ENCODE data around the gene ARSJ. TPM values are rescaled to one million over a fixed set of nuclear protein-coding genes. Genes with fewer than 3 reads are reported as not detected.
"Not testable (repeated sequence)": the region's sequence is repeated elsewhere in the genome, so short reads cannot be mapped to it uniquely, and the experiment has no call there.

Gene ARSJ
- total RNA-seq, 1 experiment from 2014 or later: 43.9 TPM

DNA sequence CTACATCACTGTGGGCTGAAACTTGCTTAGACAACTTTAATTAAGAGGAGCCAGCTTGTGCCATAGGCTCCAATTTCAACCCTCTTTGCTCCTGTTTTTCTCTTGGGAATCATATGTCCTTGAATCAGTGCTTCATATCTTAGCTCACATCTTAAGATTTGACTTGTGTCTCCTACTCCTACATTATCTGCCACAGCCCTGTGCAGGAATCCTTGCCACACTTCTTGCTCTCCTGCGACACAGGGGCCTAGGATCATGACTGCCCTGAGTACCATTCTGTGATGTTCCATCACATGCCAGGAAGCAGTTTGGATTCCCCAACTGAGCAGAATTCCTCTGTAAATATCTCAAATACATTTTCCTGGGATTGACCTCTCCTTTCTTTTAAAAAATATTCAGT lies 36.4 kb downstream of the ARSJ start:
- in situ Hi-C loops (cut with HindIII; ENCODE audit: low pct_unique_long_range_greater_than_20kb, low sequenced_read_pairs): no loop called here

DNA sequence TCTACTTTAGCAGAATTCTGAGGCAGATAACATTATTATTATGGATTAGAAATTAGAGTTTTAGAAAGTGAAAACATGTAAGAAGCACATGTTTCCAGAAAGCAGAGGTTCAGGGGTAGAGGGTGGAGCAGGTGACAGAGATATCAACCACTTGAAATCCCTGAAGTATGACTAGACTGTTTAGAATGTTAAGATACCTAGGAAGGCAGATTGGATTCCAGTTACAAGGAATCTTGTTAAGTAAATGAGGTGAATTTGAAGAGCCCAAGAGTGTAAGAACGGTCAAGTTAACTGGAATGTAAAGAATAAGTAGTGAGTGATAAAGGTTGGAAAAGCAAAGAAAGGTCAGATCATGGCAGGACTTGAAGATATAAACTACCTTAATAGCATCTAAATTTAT lies 37.6 kb downstream of the ARSJ start:
- in situ Hi-C loops (cut with HindIII; ENCODE audit: low pct_unique_long_range_greater_than_20kb, low sequenced_read_pairs) (no loop called here), intact Hi-C loops (cut with micrococcal nuclease; ENCODE audit: unreplicated experiment) (no loop called here)
- TF ChIP-seq, protein P1, sequence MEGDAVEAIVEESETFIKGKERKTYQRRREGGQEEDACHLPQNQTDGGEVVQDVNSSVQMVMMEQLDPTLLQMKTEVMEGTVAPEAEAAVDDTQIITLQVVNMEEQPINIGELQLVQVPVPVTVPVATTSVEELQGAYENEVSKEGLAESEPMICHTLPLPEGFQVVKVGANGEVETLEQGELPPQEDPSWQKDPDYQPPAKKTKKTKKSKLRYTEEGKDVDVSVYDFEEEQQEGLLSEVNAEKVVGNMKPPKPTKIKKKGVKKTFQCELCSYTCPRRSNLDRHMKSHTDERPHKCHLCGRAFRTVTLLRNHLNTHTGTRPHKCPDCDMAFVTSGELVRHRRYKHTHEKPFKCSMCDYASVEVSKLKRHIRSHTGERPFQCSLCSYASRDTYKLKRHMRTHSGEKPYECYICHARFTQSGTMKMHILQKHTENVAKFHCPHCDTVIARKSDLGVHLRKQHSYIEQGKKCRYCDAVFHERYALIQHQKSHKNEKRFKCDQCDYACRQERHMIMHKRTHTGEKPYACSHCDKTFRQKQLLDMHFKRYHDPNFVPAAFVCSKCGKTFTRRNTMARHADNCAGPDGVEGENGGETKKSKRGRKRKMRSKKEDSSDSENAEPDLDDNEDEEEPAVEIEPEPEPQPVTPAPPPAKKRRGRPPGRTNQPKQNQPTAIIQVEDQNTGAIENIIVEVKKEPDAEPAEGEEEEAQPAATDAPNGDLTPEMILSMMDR (IDR thresholded peaks at IDR 0.05): no peak
- TF ChIP-seq, protein P2, sequence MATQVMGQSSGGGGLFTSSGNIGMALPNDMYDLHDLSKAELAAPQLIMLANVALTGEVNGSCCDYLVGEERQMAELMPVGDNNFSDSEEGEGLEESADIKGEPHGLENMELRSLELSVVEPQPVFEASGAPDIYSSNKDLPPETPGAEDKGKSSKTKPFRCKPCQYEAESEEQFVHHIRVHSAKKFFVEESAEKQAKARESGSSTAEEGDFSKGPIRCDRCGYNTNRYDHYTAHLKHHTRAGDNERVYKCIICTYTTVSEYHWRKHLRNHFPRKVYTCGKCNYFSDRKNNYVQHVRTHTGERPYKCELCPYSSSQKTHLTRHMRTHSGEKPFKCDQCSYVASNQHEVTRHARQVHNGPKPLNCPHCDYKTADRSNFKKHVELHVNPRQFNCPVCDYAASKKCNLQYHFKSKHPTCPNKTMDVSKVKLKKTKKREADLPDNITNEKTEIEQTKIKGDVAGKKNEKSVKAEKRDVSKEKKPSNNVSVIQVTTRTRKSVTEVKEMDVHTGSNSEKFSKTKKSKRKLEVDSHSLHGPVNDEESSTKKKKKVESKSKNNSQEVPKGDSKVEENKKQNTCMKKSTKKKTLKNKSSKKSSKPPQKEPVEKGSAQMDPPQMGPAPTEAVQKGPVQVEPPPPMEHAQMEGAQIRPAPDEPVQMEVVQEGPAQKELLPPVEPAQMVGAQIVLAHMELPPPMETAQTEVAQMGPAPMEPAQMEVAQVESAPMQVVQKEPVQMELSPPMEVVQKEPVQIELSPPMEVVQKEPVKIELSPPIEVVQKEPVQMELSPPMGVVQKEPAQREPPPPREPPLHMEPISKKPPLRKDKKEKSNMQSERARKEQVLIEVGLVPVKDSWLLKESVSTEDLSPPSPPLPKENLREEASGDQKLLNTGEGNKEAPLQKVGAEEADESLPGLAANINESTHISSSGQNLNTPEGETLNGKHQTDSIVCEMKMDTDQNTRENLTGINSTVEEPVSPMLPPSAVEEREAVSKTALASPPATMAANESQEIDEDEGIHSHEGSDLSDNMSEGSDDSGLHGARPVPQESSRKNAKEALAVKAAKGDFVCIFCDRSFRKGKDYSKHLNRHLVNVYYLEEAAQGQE (IDR thresholded peaks at IDR 0.05; ENCODE audit: insufficient read depth in 1 of 2, low read depth in 2 of 2, low read length in 1 of 2): no peak
- TF ChIP-seq POLR2AphosphoS5 (IDR thresholded peaks at IDR 0.05; ENCODE audit: low read depth, low read length) (no peak), SIN3A (IDR thresholded peaks at IDR 0.05; ENCODE audit: borderline replicate concordance, insufficient read depth, low read depth, low read length) (no peak), TCF7L2 (IDR thresholded peaks at IDR 0.05; ENCODE audit: low read depth, low read length) (no peak)
- no peaks in the 10 kb centered on the region for H3K27me3 ChIP-seq (ENCODE audit: control insufficient read depth, insufficient read depth, low read length)
- no peak overlapping the region for H3K27ac ChIP-seq (ENCODE audit: low read length)
- peaks cover 4% of the 10 kb centered on the region for H3K4me1 ChIP-seq (ENCODE audit: control insufficient read depth, insufficient read depth, low read length)
- no TSS peak for BruUV-seq (replicated peaks)
- DNase-seq (ENCODE audit: low read depth, low spot score): no peak
- CTCF ChIA-PET: no interaction called here
- H3K9me3 ChIP-seq (ENCODE audit: control insufficient read depth, insufficient read depth, low read depth, low read length): no peaks in the 10 kb centered on the region
- no peak for ATAC-seq
- H3K36me3 ChIP-seq (ENCODE audit: control insufficient read depth, insufficient read depth, low read length): no peaks in the 10 kb centered on the region; the same call in 1 of the 2 replicates
- no peak overlapping the region for H3K4me3 ChIP-seq (ENCODE audit: low read depth in 2 of 2, low read length in 2 of 2)
- POLR2A ChIA-PET: no interaction called here

More for the DNA sequence above, 36.4 kb downstream of the ARSJ start:
- ATAC-seq: no peak
- ChIA-PET CTCF (interaction anchor here (0.5 kb wide), 1 partner anchor 12 kb away, joined by 3 read pairs; no protein-coding TSS in a partner anchor), POLR2A (no interaction called here)
- H3K4me3 ChIP-seq (ENCODE audit: low read depth in 2 of 2, low read length in 2 of 2): no peak overlapping the region
- H3K9me3 ChIP-seq (ENCODE audit: control insufficient read depth, insufficient read depth, low read depth, low read length): no peaks in the 10 kb centered on the region
- H3K27me3 ChIP-seq (ENCODE audit: control insufficient read depth, insufficient read depth, low read length): no peaks in the 10 kb centered on the region
- no TSS peak for BruUV-seq (replicated peaks)
- no peak for DNase-seq (ENCODE audit: low read depth, low spot score)
- peaks cover 4% of the 10 kb centered on the region for H3K4me1 ChIP-seq (ENCODE audit: control insufficient read depth, insufficient read depth, low read length)
- intact Hi-C loops (cut with micrococcal nuclease; ENCODE audit: unreplicated experiment): no loop called here
- peak overlapping the region; percentile 18; the same call in 1 of the 2 replicates for H3K27ac ChIP-seq (ENCODE audit: low read length)
- H3K36me3 ChIP-seq (ENCODE audit: control insufficient read depth, insufficient read depth, low read length): no peaks in the 10 kb centered on the region; the same call in 1 of the 2 replicates
- TF ChIP-seq TCF7L2 (IDR thresholded peaks at IDR 0.05; ENCODE audit: low read depth, low read length): no peak

DNA sequence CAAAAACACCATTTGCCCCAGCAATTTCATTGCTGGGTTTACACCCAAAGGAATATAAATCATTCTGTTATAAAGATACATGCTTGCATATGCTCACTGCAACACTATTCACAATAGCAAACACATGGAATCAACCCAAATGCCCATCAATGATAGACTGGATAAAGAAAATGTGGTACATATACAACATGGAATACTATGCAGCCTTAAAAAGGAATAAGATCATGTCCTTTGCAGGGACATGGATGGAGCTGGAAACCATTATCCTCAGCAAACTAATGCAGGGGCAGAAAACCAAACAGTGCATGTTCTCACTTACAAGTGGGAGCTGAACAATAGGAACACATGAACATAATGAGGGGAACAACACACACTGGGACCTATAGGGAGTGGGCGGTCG lies 39.3 kb downstream of the ARSJ start:
- H3K27ac ChIP-seq (ENCODE audit: low read length); H3K4me3 ChIP-seq (ENCODE audit: low read depth in 2 of 2, low read length in 2 of 2); H3K36me3 ChIP-seq (ENCODE audit: control insufficient read depth, insufficient read depth, low read length); BruUV-seq (replicated peaks); POLR2A ChIA-PET; H3K27me3 ChIP-seq (ENCODE audit: control insufficient read depth, insufficient read depth, low read length); in situ Hi-C loops (cut with HindIII; ENCODE audit: low pct_unique_long_range_greater_than_20kb, low sequenced_read_pairs); ATAC-seq; H3K9me3 ChIP-seq (ENCODE audit: control insufficient read depth, insufficient read depth, low read depth, low read length); CTCF ChIA-PET; DNase-seq (ENCODE audit: low read depth, low spot score); H3K4me1 ChIP-seq (ENCODE audit: control insufficient read depth, insufficient read depth, low read length); intact Hi-C loops (cut with micrococcal nuclease; ENCODE audit: unreplicated experiment): not testable (repeated sequence)

All from Panc1 (cell line).